ENCODE measurements around the gene XKR7. TPM values are rescaled to one million over a fixed set of nuclear protein-coding genes. Genes with fewer than 3 reads are reported as not detected.

XKR7 gene
- total and polyA plus RNA-seq, 10 of the 15 experiments (the other 5 are each of a cell fraction or from before 2014, with no cell fraction given): not detected

GRCh38 chr20:31953556-31954148, 14.3 kb upstream of the XKR7 start (continued):
- TF ChIP-seq, protein P1, sequence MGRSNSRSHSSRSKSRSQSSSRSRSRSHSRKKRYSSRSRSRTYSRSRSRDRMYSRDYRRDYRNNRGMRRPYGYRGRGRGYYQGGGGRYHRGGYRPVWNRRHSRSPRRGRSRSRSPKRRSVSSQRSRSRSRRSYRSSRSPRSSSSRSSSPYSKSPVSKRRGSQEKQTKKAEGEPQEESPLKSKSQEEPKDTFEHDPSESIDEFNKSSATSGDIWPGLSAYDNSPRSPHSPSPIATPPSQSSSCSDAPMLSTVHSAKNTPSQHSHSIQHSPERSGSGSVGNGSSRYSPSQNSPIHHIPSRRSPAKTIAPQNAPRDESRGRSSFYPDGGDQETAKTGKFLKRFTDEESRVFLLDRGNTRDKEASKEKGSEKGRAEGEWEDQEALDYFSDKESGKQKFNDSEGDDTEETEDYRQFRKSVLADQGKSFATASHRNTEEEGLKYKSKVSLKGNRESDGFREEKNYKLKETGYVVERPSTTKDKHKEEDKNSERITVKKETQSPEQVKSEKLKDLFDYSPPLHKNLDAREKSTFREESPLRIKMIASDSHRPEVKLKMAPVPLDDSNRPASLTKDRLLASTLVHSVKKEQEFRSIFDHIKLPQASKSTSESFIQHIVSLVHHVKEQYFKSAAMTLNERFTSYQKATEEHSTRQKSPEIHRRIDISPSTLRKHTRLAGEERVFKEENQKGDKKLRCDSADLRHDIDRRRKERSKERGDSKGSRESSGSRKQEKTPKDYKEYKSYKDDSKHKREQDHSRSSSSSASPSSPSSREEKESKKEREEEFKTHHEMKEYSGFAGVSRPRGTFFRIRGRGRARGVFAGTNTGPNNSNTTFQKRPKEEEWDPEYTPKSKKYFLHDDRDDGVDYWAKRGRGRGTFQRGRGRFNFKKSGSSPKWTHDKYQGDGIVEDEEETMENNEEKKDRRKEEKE (IDR thresholded peaks at IDR 0.05): no peak

DNA sequence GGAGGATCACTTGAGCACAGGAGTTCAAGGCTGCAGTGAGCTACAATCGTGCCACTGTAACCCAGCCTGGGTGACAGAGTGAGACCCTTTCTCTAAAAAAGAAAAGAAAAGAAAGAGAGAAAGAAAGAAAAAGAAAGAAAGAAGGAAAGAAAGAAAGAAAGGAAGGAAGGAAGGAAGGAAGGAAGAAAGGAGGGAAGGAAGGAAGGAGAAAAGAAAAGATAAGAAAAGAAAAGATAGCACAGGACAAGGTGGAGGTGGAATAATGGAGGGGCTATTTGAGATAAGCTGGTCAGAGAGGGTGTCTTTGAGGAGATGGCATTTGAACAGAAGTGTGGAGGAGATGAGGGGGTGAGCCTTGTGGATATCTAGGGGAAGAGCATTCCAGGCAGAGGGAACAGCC, 13.5 kb upstream of the XKR7 start:
- ATAC-seq (no peak), DNase-seq (ENCODE audit: low read depth, low spot score) (no peak), FAIRE-seq (no peak)
- Histone ChIP-seq H3K4me1 (ENCODE audit: control insufficient read depth, insufficient read depth, low read length) (peaks cover 6% of the 10 kb centered on the region), H3K27ac (ENCODE audit: control insufficient read depth, insufficient read depth) (no peak overlapping the region), H3K9me3 (replicated peaks; ENCODE audit: control insufficient read depth, insufficient read depth, low read length) (no peaks in the 10 kb centered on the region), H3K79me2 (ENCODE audit: control insufficient read depth, insufficient read depth, low read length) (peaks cover 23% of the 10 kb centered on the region), H3K9ac (ENCODE audit: control insufficient read depth, insufficient read depth, low read length) (no peak overlapping the region), H4K20me1 (ENCODE audit: control insufficient read depth, insufficient read depth) (no peaks in the 10 kb centered on the region), H3K4me2 (ENCODE audit: control insufficient read depth, insufficient read depth) (no peak overlapping the region), H2AFZ (ENCODE audit: control insufficient read depth, low read depth, low read length) (no peak overlapping the region), H3K27me3 (replicated peaks in 1 of 2; ENCODE audit: control insufficient read depth in 2 of 2, insufficient read depth in 2 of 2, low read length in 1 of 2) (no peaks in the 10 kb centered on the region; a peak in 1 of 4 replicates), H3K36me3 (ENCODE audit: control insufficient read depth in 2 of 2, insufficient read depth in 2 of 2, low read length in 1 of 2) (no peaks in the 10 kb centered on the region), H3K4me3 (no peak overlapping the region)
- 0% methylated on average over 1 of the region's 1 CpG for WGBS (ENCODE audit: insufficient coverage, insufficient replicate concordance, low lambda C conversion rate, missing lambda C conversion rate)
- intact Hi-C loops (cut with micrococcal nuclease; ENCODE audit: unreplicated experiment) (loop anchor here (10.0 kb wide), 1 partner anchor 140 kb away; no protein-coding TSS in a partner anchor), in situ Hi-C loops (cut with MboI) (loop anchor here (5.0 kb wide), 1 partner anchor 97 kb away; no protein-coding TSS in a partner anchor)
- SMC1A ChIA-PET (ENCODE audit: uncharacterized antibody, unreplicated experiment): interaction anchor here (1.2 to 6.6 kb wide), 2 partner anchors 101 to 137 kb away, joined by 3 to 181 read pairs; no protein-coding TSS in a partner anchor
- POLR2A ChIA-PET: no interaction called here
- BruUV-seq (replicated peaks): no TSS peak
- CTCF ChIA-PET: interaction anchor here (1.1 to 4.9 kb wide), 4 partner anchors 78 to 132 kb away, joined by 3 to 41 read pairs (median 20); no protein-coding TSS in a partner anchor
- RAD21 ChIA-PET (ENCODE audit: unreplicated experiment): interaction anchor here (11.9 kb wide), 1 partner anchor 101 kb away, joined by 248 read pairs; no protein-coding TSS in a partner anchor
- TF ChIP-seq, protein P2, sequence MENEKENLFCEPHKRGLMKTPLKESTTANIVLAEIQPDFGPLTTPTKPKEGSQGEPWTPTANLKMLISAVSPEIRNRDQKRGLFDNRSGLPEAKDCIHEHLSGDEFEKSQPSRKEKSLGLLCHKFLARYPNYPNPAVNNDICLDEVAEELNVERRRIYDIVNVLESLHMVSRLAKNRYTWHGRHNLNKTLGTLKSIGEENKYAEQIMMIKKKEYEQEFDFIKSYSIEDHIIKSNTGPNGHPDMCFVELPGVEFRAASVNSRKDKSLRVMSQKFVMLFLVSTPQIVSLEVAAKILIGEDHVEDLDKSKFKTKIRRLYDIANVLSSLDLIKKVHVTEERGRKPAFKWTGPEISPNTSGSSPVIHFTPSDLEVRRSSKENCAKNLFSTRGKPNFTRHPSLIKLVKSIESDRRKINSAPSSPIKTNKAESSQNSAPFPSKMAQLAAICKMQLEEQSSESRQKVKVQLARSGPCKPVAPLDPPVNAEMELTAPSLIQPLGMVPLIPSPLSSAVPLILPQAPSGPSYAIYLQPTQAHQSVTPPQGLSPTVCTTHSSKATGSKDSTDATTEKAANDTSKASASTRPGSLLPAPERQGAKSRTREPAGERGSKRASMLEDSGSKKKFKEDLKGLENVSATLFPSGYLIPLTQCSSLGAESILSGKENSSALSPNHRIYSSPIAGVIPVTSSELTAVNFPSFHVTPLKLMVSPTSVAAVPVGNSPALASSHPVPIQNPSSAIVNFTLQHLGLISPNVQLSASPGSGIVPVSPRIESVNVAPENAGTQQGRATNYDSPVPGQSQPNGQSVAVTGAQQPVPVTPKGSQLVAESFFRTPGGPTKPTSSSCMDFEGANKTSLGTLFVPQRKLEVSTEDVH (IDR thresholded peaks at IDR 0.05; ENCODE audit: low read depth, partially characterized antibody): no peak
- TF ChIP-seq, protein P3, sequence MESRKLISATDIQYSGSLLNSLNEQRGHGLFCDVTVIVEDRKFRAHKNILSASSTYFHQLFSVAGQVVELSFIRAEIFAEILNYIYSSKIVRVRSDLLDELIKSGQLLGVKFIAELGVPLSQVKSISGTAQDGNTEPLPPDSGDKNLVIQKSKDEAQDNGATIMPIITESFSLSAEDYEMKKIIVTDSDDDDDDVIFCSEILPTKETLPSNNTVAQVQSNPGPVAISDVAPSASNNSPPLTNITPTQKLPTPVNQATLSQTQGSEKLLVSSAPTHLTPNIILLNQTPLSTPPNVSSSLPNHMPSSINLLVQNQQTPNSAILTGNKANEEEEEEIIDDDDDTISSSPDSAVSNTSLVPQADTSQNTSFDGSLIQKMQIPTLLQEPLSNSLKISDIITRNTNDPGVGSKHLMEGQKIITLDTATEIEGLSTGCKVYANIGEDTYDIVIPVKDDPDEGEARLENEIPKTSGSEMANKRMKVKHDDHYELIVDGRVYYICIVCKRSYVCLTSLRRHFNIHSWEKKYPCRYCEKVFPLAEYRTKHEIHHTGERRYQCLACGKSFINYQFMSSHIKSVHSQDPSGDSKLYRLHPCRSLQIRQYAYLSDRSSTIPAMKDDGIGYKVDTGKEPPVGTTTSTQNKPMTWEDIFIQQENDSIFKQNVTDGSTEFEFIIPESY (IDR thresholded peaks at IDR 0.05): no peak
- TF ChIP-seq RAD21 (IDR thresholded peaks at IDR 0.05; ENCODE audit: insufficient read depth, low read depth, low read length) (no peak), JUND (IDR thresholded peaks at IDR 0.05; ENCODE audit: low read depth, low read length) (no peak), CEBPZ (IDR thresholded peaks at IDR 0.05; ENCODE audit: low read depth, low read length) (no peak), JUNB (IDR thresholded peaks at IDR 0.05) (no peak), BACH1 (IDR thresholded peaks at IDR 0.05; ENCODE audit: borderline replicate concordance) (no peak)

Measured in GM12878 (cell line).